CD4-positive, CD25-positive, alpha-beta regulatory T cell (primary cell): Measurements from ENCODE around the gene DROSHA. TPM values are rescaled to one million over a fixed set of nuclear protein-coding genes. Genes with fewer than 3 reads are reported as not detected.

Experiments used
- ATAC-seq, 2 donors: fragments of 150-1000 bp; cut with Tn5 transposase; one replicate each; pipeline ENCODE4 v1.10.0; 2021; ENCODE audit warnings: low read depth in 2 of 2, moderate number of reproducible peaks in 2 of 2, moderate library complexity in 1 of 2
- DNase-seq, 3 donors: peaks; one replicate each; pipeline versions ENCODE4 v3.0.0 to v3.0.0-alpha.2; 2012 to 2022; ENCODE audit warnings: mixed read lengths in 1 of 3
- H3K27ac ChIP-seq: one replicate; pipeline ENCODE4 v1.7.0; 2013; ENCODE audit warnings: mild to moderate bottlenecking, low read length; ENCODE audit not compliant: insufficient read depth, poor library complexity, severe bottlenecking
- H3K27me3 ChIP-seq: one replicate; pipeline ENCODE4 v1.7.0; 2013; ENCODE audit warnings: low read length; ENCODE audit not compliant: control insufficient read depth, insufficient read depth
- H3K36me3 ChIP-seq: one replicate; pipeline ENCODE4 v1.7.0; 2013; ENCODE audit warnings: mild to moderate bottlenecking, low read length, moderate library complexity; ENCODE audit not compliant: control insufficient read depth, insufficient read depth
- H3K4me1 ChIP-seq: 2 replicates; pipeline ENCODE4 v1.7.0; 2013; ENCODE audit warnings: mild to moderate bottlenecking, low read length; ENCODE audit not compliant: insufficient read depth, control insufficient read depth, poor library complexity, severe bottlenecking
- H3K4me3 ChIP-seq: one replicate; pipeline ENCODE4 v1.7.0; 2013; ENCODE audit warnings: low read depth, mild to moderate bottlenecking, low read length, moderate library complexity
- H3K9me3 ChIP-seq, 2 experiments: 1 replicate in 1 of 2; 2 replicates in 1 of 2; pipeline ENCODE4 v1.7.0; 2013; ENCODE audit warnings: low read length in 2 of 2, mild to moderate bottlenecking in 1 of 2, moderate library complexity in 1 of 2; ENCODE audit not compliant: control insufficient read depth in 2 of 2
- H3K27ac Mint-ChIP-seq, 3 donors: one replicate each; pipeline ENCODE4 v1.8.0; 2020 to 2022; ENCODE audit warnings: mild to moderate bottlenecking in 3 of 3, mixed read lengths in 3 of 3, moderate library complexity in 2 of 3
- H3K27me3 Mint-ChIP-seq: one replicate; pipeline ENCODE4 v1.8.0; 2022; ENCODE audit warnings: mild to moderate bottlenecking, mixed read lengths
- H3K36me3 Mint-ChIP-seq: one replicate; pipeline ENCODE4 v1.8.0; 2020; ENCODE audit warnings: mixed read lengths
- H3K4me1 Mint-ChIP-seq, 4 donors: one replicate each; pipeline ENCODE4 v1.8.0; 2020 to 2022; ENCODE audit warnings: mixed read lengths in 4 of 4, mild to moderate bottlenecking in 1 of 4
- H3K4me3 Mint-ChIP-seq, 4 donors: one replicate each; pipeline ENCODE4 v1.8.0; 2020 to 2022; ENCODE audit warnings: mild to moderate bottlenecking in 4 of 4, mixed read lengths in 4 of 4, moderate library complexity in 3 of 4
- H3K9me3 Mint-ChIP-seq, 7 donors: one replicate each; pipeline ENCODE4 v1.8.0; 2020 to 2022; ENCODE audit warnings: mixed read lengths in 7 of 7, mild to moderate bottlenecking in 3 of 7, moderate library complexity in 2 of 7
- polyA plus RNA-seq, 4 donors: library from polyadenylated mRNA; unstranded; fragments of 300-500 nt; fragmentation: Illumina TruSeq; gene quantifications; one replicate each; pipeline ENCODE4 v1.2.3, GENCODE V29; 2021
- total RNA-seq: library from RNA; stranded (reverse); gene quantifications from one replicate; pipeline ENCODE4 v1.2.3, GENCODE V29; 2022

The DROSHA gene
- total and polyA plus RNA-seq, 5 donors from 2014 or later, result 14.2 to 57.6 (median 17.0) TPM

- H3K36me3 ChIP-seq, result peaks cover 53% of the 10 kb centered on the region
Measured at GRCh38 chr5:31469886-31470285, 62.0 kb downstream of the DROSHA start.

GRCh38 chr5:31469466-31469865 is 62.4 kb downstream of the DROSHA start:
- Mint-ChIP-seq H3K4me3 (no peak overlapping the region), H3K4me1 (peaks cover 0 to 6% (median 2%) of the 10 kb centered on the region in 4 donors), H3K27ac (no peak overlapping the region), H3K9me3 (peaks cover 0 to 11% (median 4%) of the 10 kb centered on the region in 7 donors), H3K36me3 (peaks cover 70% of the 10 kb centered on the region), H3K27me3 (no peaks in the 10 kb centered on the region)
- DNase-seq (no peak), ATAC-seq (no peak)
- no peaks in the 10 kb centered on the region for H3K4me1 ChIP-seq
- no peak overlapping the region for H3K4me3 ChIP-seq
- peaks cover 5 to 6% of the 10 kb centered on the region in 2 experiments for H3K9me3 ChIP-seq
- H3K36me3 ChIP-seq, result peaks cover 57% of the 10 kb centered on the region
- no peak overlapping the region for H3K27ac ChIP-seq
- no peaks in the 10 kb centered on the region for H3K27me3 ChIP-seq

More at GRCh38 chr5:31469886-31470285, 62.0 kb downstream of the DROSHA start:
- ATAC-seq (no peak), DNase-seq (no peak)
- H3K4me3 Mint-ChIP-seq, result no peak overlapping the region
- H3K27me3 Mint-ChIP-seq, result no peaks in the 10 kb centered on the region
- H3K27ac Mint-ChIP-seq, result no peak overlapping the region
- H3K4me1 Mint-ChIP-seq, result peaks cover 0 to 6% (median 2%) of the 10 kb centered on the region in 4 donors
- H3K9me3 Mint-ChIP-seq, result peaks cover 0 to 7% (median 3%) of the 10 kb centered on the region in 7 donors
- Histone ChIP-seq H3K27me3 (no peaks in the 10 kb centered on the region), H3K9me3 (peaks cover under 1 to 5% of the 10 kb centered on the region in 2 experiments), H3K27ac (no peak overlapping the region), H3K4me1 (no peaks in the 10 kb centered on the region), H3K4me3 (no peak overlapping the region)
- H3K36me3 Mint-ChIP-seq, result peaks cover 65% of the 10 kb centered on the region

- peaks cover 89% of the 10 kb centered on the region for H3K36me3 Mint-ChIP-seq
- no peaks in the 10 kb centered on the region for H3K27me3 ChIP-seq
- H3K9me3 Mint-ChIP-seq, result peaks cover 5 to 37% (median 24%) of the 10 kb centered on the region in 7 donors
- H3K4me1 ChIP-seq, result no peaks in the 10 kb centered on the region
- H3K9me3 ChIP-seq, result peaks cover 40 to 43% of the 10 kb centered on the region in 2 experiments
- no peak overlapping the region for H3K27ac Mint-ChIP-seq
- H3K4me1 Mint-ChIP-seq, result peaks cover 0 to 3% (median 0%) of the 10 kb centered on the region in 4 donors
- no peak overlapping the region for H3K4me3 ChIP-seq
- DNase-seq (no peak), ATAC-seq (no peak)
- peaks cover 81% of the 10 kb centered on the region for H3K36me3 ChIP-seq
- H3K27ac ChIP-seq, result no peak overlapping the region
- no peaks in the 10 kb centered on the region for H3K27me3 Mint-ChIP-seq
- no peak overlapping the region for H3K4me3 Mint-ChIP-seq
Measured at GRCh38 chr5:31465291-31465690, 66.6 kb downstream of the DROSHA start.

- H3K4me1 ChIP-seq, result no peaks in the 10 kb centered on the region
- no peak overlapping the region for H3K27ac ChIP-seq
- no peak for ATAC-seq
- DNase-seq, result no peak
- H3K4me1 Mint-ChIP-seq, result no peaks in the 10 kb centered on the region
- H3K4me3 Mint-ChIP-seq, result no peak overlapping the region
- H3K36me3 Mint-ChIP-seq, result peaks cover 92% of the 10 kb centered on the region
- peaks cover 40 to 52% of the 10 kb centered on the region in 2 experiments for H3K9me3 ChIP-seq
- H3K4me3 ChIP-seq, result no peak overlapping the region
- H3K27me3 Mint-ChIP-seq, result no peaks in the 10 kb centered on the region
- H3K27ac Mint-ChIP-seq, result no peak overlapping the region
- peaks cover 9 to 41% (median 29%) of the 10 kb centered on the region in 7 donors for H3K9me3 Mint-ChIP-seq
- H3K36me3 ChIP-seq, result peaks cover 90% of the 10 kb centered on the region
- no peaks in the 10 kb centered on the region for H3K27me3 ChIP-seq
Measured at GRCh38 chr5:31464081-31464480, 67.8 kb downstream of the DROSHA start.

- DNase-seq, result no peak
- H3K27me3 Mint-ChIP-seq, result no peaks in the 10 kb centered on the region
- Histone ChIP-seq H3K4me3 (no peak overlapping the region), H3K36me3 (peaks cover 97% of the 10 kb centered on the region), H3K9me3 (peaks cover 40 to 52% of the 10 kb centered on the region in 2 experiments), H3K27me3 (no peaks in the 10 kb centered on the region), H3K4me1 (no peaks in the 10 kb centered on the region), H3K27ac (no peak overlapping the region)
- H3K36me3 Mint-ChIP-seq, result peaks cover 86% of the 10 kb centered on the region
- no peak for ATAC-seq
- no peak overlapping the region for H3K4me3 Mint-ChIP-seq
- H3K4me1 Mint-ChIP-seq, result no peaks in the 10 kb centered on the region
- peaks cover 9 to 41% (median 29%) of the 10 kb centered on the region in 7 donors for H3K9me3 Mint-ChIP-seq
- H3K27ac Mint-ChIP-seq, result no peak overlapping the region
Measured at GRCh38 chr5:31463351-31463750, 68.5 kb downstream of the DROSHA start.

GRCh38 chr5:31459594-31459993 is 72.3 kb downstream of the DROSHA start:
- no peaks in the 10 kb centered on the region for H3K4me1 ChIP-seq
- DNase-seq, result no peak
- H3K27ac Mint-ChIP-seq, result peak overlapping the region in 1 of 3 donors; percentile 28
- peaks cover 0 to 5% (median 0%) of the 10 kb centered on the region in 4 donors for H3K4me1 Mint-ChIP-seq
- no peak overlapping the region for H3K4me3 Mint-ChIP-seq
- no peak overlapping the region for H3K4me3 ChIP-seq
- peaks cover 83% of the 10 kb centered on the region for H3K36me3 ChIP-seq
- H3K27me3 ChIP-seq, result no peaks in the 10 kb centered on the region
- H3K9me3 Mint-ChIP-seq, result peaks cover 6 to 45% (median 33%) of the 10 kb centered on the region in 7 donors
- peaks cover 71% of the 10 kb centered on the region for H3K36me3 Mint-ChIP-seq
- H3K27me3 Mint-ChIP-seq, result no peaks in the 10 kb centered on the region
- peaks cover 44 to 52% of the 10 kb centered on the region in 2 experiments for H3K9me3 ChIP-seq
- ATAC-seq, result no peak
- H3K27ac ChIP-seq, result no peak overlapping the region

- no peaks in the 10 kb centered on the region for H3K27me3 ChIP-seq
- ATAC-seq (no peak), DNase-seq (no peak)
- Mint-ChIP-seq H3K4me3 (no peak overlapping the region), H3K27ac (peak overlapping the region in 1 of 3 donors; percentile 65), H3K9me3 (peaks cover 4 to 20% (median 15%) of the 10 kb centered on the region in 7 donors), H3K36me3 (peaks cover 54% of the 10 kb centered on the region), H3K27me3 (peaks cover 4% of the 10 kb centered on the region), H3K4me1 (peaks cover 0 to 12% (median 2%) of the 10 kb centered on the region in 4 donors)
- H3K27ac ChIP-seq, result no peak overlapping the region
- peaks cover 10 to 11% of the 10 kb centered on the region in 2 experiments for H3K9me3 ChIP-seq
- H3K4me1 ChIP-seq, result no peaks in the 10 kb centered on the region
- H3K36me3 ChIP-seq, result peaks cover 56% of the 10 kb centered on the region
- no peak overlapping the region for H3K4me3 ChIP-seq
Measured at GRCh38 chr5:31455172-31455571, 76.7 kb downstream of the DROSHA start.

GRCh38 chr5:31453522-31453921 is 78.4 kb downstream of the DROSHA start:
- H3K27ac Mint-ChIP-seq, result peak overlapping the region in 1 of 3 donors; percentile 54
- Histone ChIP-seq H3K27ac (no peak overlapping the region), H3K27me3 (no peaks in the 10 kb centered on the region), H3K4me1 (no peaks in the 10 kb centered on the region), H3K4me3 (no peak overlapping the region), H3K9me3 (peaks cover 4 to 10% of the 10 kb centered on the region in 2 experiments), H3K36me3 (peaks cover 56% of the 10 kb centered on the region)
- no peak for ATAC-seq
- H3K9me3 Mint-ChIP-seq, result peaks cover 0 to 13% (median 12%) of the 10 kb centered on the region in 7 donors
- H3K27me3 Mint-ChIP-seq, result peaks cover 4% of the 10 kb centered on the region
- peaks cover 0 to 12% (median 2%) of the 10 kb centered on the region in 4 donors for H3K4me1 Mint-ChIP-seq
- peaks cover 56% of the 10 kb centered on the region for H3K36me3 Mint-ChIP-seq
- no peak overlapping the region for H3K4me3 Mint-ChIP-seq
- no peak for DNase-seq
